Epithelial cell of proximal tubule (primary cell): Measurements from ENCODE around the gene DRD3. TPM values are rescaled to one million over a fixed set of nuclear protein-coding genes. Genes with fewer than 3 reads are reported as not detected.

Source experiments
- DNase-seq: peaks from one replicate; pipeline ENCODE4 v3.0.0-alpha.2; 2011; ENCODE audit warnings: low read depth
- H3K4me3 ChIP-seq: 2 replicates; pipeline ENCODE4 v1.5.1; 2011; ENCODE audit warnings: low read depth, mild to moderate bottlenecking, low read length
- total RNA-seq: library from RNA; depleted of rRNA; stranded (reverse); fragments of >200 nt; gene quantifications from 2 replicates; pipeline ENCODE4 v1.2.3, GENCODE V29; 2015
- TF ChIP-seq, protein P1 (sequence below): conservative IDR thresholded peaks from 2 replicates; pipeline ENCODE4 v1.5.1; 2012; ENCODE audit warnings: low read depth, mild to moderate bottlenecking, low read length

The DRD3 gene
- total RNA-seq, 1 donor from 2014 or later: not detected

DNA sequence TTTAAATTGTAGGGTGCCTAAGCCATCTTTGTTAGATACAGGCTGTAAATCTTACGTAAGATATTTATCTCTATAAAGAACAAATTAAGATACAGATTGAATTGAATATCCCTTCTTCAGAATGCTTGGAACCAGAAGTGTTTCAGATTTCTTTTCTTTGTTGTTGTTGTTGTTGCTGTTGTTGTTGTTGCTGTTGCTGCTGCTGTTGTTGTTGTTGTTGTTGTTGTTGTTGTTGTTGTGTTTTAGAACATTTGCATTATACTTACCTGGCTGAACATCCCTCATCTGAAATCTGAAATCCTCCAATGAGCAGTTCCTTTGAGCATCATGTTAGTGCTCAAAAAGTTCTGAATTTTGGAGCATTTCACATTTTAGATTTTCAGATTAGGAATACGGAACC, 95.7 kb downstream of the DRD3 start:
- H3K4me3 ChIP-seq: no peak overlapping the region
- DNase-seq: no peak
- TF ChIP-seq, protein P1, sequence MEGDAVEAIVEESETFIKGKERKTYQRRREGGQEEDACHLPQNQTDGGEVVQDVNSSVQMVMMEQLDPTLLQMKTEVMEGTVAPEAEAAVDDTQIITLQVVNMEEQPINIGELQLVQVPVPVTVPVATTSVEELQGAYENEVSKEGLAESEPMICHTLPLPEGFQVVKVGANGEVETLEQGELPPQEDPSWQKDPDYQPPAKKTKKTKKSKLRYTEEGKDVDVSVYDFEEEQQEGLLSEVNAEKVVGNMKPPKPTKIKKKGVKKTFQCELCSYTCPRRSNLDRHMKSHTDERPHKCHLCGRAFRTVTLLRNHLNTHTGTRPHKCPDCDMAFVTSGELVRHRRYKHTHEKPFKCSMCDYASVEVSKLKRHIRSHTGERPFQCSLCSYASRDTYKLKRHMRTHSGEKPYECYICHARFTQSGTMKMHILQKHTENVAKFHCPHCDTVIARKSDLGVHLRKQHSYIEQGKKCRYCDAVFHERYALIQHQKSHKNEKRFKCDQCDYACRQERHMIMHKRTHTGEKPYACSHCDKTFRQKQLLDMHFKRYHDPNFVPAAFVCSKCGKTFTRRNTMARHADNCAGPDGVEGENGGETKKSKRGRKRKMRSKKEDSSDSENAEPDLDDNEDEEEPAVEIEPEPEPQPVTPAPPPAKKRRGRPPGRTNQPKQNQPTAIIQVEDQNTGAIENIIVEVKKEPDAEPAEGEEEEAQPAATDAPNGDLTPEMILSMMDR: no peak

- TF ChIP-seq, protein P1: no peak
- no peak for DNase-seq
- H3K4me3 ChIP-seq: no peak overlapping the region
Measured at GRCh38 chr3:114081037-114081436, 97.8 kb downstream of the DRD3 start.

- DNase-seq: no peak
- H3K4me3 ChIP-seq: no peak overlapping the region
- TF ChIP-seq, protein P1: no peak
Measured at GRCh38 chr3:114080201-114080600, 98.7 kb downstream of the DRD3 start.

- H3K4me3 ChIP-seq: no peak overlapping the region
- no peak for DNase-seq
- TF ChIP-seq, protein P1: no peak
Measured at GRCh38 chr3:114079761-114080160, 99.1 kb downstream of the DRD3 start.

- TF ChIP-seq, protein P1: no peak
- H3K4me3 ChIP-seq: no peak overlapping the region
- no peak for DNase-seq
Measured at GRCh38 chr3:114078126-114078525, 100.7 kb downstream of the DRD3 start.

Other genes starting within 250 kb of the DRD3 start
- 2.2 and 3.5 TPM in 2 replicates for gene ZDHHC23, start 231.0 kb downstream of the DRD3 start, total RNA-seq
- 1.2 and 2.1 TPM in 2 replicates for gene CCDC191, start 122.5 kb downstream of the DRD3 start, total RNA-seq
- gene QTRT2, start 122.3 kb downstream of the DRD3 start, total RNA-seq: 22.6 and 24.2 TPM in 2 replicates
- not detected in 2 replicates for gene ZNF80, start 58.5 kb upstream of the DRD3 start, total RNA-seq
- not detected in 2 replicates for gene TIGIT, start 115.0 kb upstream of the DRD3 start, total RNA-seq